Breast epithelium (tissue), 4 donors: ENCODE measurements around the gene ZNF215. TPM values are rescaled to one million over a fixed set of nuclear protein-coding genes. Genes with fewer than 3 reads are reported as not detected.

Experiments
- DNase-seq, 2 donors: peaks; one replicate each; pipeline ENCODE4 v3.0.0-alpha.2; 2019; ENCODE audit warnings: low spot score in 2 of 2
- H3K27ac ChIP-seq, 2 donors: fragments of 200-600 bp; sonication (generic) in 1 of 2; one replicate each; pipeline ENCODE4 v1.5.1; 2016 to 2019; ENCODE audit warnings: mild to moderate bottlenecking in 1 of 2
- H3K27me3 ChIP-seq, 2 donors: fragments of 200-600 bp; sonication (generic) in 1 of 2; one replicate each; pipeline versions ENCODE4 v1.5.1 to v1.6.0; 2017 to 2019; ENCODE audit warnings: control low read depth in 1 of 2, mild to moderate bottlenecking in 1 of 2
- H3K36me3 ChIP-seq: fragments of 200-600 bp; one replicate; pipeline ENCODE4 v1.5.1; 2019
- H3K4me1 ChIP-seq, 2 donors: fragments of 200-600 bp; sonication (generic); one replicate each; pipeline ENCODE4 v1.5.1; 2016 to 2019; ENCODE audit warnings: control low read depth in 1 of 2
- H3K4me3 ChIP-seq, 3 donors: fragments of 200-600 bp; sonication (generic); 1 replicate in 2 of 3; 2 replicates in 1 of 3; pipeline ENCODE4 v1.5.1; 2016 to 2019; ENCODE audit warnings: mild to moderate bottlenecking in 3 of 3, moderate library complexity in 2 of 3
- H3K9me3 ChIP-seq, 2 donors: fragments of 200-600 bp; sonication (generic) in 1 of 2; one replicate each; pipeline ENCODE4 v1.5.1; 2016 to 2019; ENCODE audit warnings: control low read depth in 1 of 2
- CTCF ChIP-seq, 3 donors: fragments of 450-650 bp; IDR thresholded peaks; one replicate each; pipeline ENCODE4 v1.5.1; 2016 to 2017; ENCODE audit warnings: antibody characterized with exemption in 3 of 3, mild to moderate bottlenecking in 3 of 3, moderate library complexity in 3 of 3
- POLR2A ChIP-seq: fragments of 450-650 bp; IDR thresholded peaks from one replicate; pipeline ENCODE4 v1.6.1; 2016; ENCODE audit warnings: antibody characterized with exemption, mild to moderate bottlenecking, moderate library complexity
- POLR2AphosphoS5 ChIP-seq, 3 donors: sonication (generic); formaldehyde crosslinking; IDR thresholded peaks; one replicate each; pipeline ENCODE4 v1.6.1; 2017; ENCODE audit warnings: antibody characterized with exemption in 3 of 3
- intact Hi-C: fragments of 100-400 bp; cut with DNase I; formaldehyde crosslinking; loops from one replicate; pipeline ENCODE4 v1.15.1; 2023; ENCODE audit warnings: low total_unique reads
- total RNA-seq, 3 donors: library from RNA; depleted of rRNA; stranded (reverse); fragments of >200 nt; gene quantifications; one replicate each; pipeline ENCODE4 v1.1.0, GENCODE V29; 2016

The ZNF215 gene
- total RNA-seq, 3 donors from 2014 or later: 0.80 to 3.6 (median 2.3) TPM

- H3K4me3 ChIP-seq: no peak overlapping the region
- no peaks in the 10 kb centered on the region for H3K36me3 ChIP-seq
- no peaks in the 10 kb centered on the region for H3K4me1 ChIP-seq
- no peak for TF ChIP-seq POLR2A
- TF ChIP-seq POLR2AphosphoS5 (IDR thresholded peaks at IDR 0.05): no peak
- TF ChIP-seq CTCF (IDR thresholded peaks at IDR 0.05): no peak
- no peaks in the 10 kb centered on the region for H3K9me3 ChIP-seq
- no peaks in the 10 kb centered on the region for H3K27me3 ChIP-seq
- DNase-seq: no peak
- intact Hi-C loops: loop anchor here (10.0 kb wide), 1 partner anchor 1005 kb away; no protein-coding TSS in a partner anchor
- H3K27ac ChIP-seq: no peak overlapping the region
Measured at GRCh38 chr11:6979365-6979764, 53.1 kb downstream of the ZNF215 start.

- Histone ChIP-seq H3K27ac (no peak overlapping the region), H3K9me3 (no peaks in the 10 kb centered on the region), H3K27me3 (no peaks in the 10 kb centered on the region), H3K36me3 (no peaks in the 10 kb centered on the region), H3K4me3 (no peak overlapping the region), H3K4me1 (no peaks in the 10 kb centered on the region)
- intact Hi-C loops: no loop called here
- no peak for TF ChIP-seq POLR2A
- no peak for DNase-seq
Measured at GRCh38 chr11:6986487-6986886, 60.3 kb downstream of the ZNF215 start.

GRCh38 chr11:6988506-6988905 is 62.3 kb downstream of the ZNF215 start:
- no peak for TF ChIP-seq POLR2AphosphoS5 (IDR thresholded peaks at IDR 0.05)
- no peak for TF ChIP-seq POLR2A
- TF ChIP-seq CTCF (IDR thresholded peaks at IDR 0.05): no peak
- Histone ChIP-seq H3K36me3 (no peaks in the 10 kb centered on the region), H3K9me3 (no peaks in the 10 kb centered on the region), H3K4me1 (no peaks in the 10 kb centered on the region), H3K27me3 (no peaks in the 10 kb centered on the region), H3K4me3 (no peak overlapping the region), H3K27ac (no peak overlapping the region)
- intact Hi-C loops: no loop called here
- no peak for DNase-seq

GRCh38 chr11:6991227-6991626 is 65.0 kb downstream of the ZNF215 start:
- Histone ChIP-seq H3K27ac (no peak overlapping the region), H3K27me3 (no peaks in the 10 kb centered on the region), H3K4me1 (no peaks in the 10 kb centered on the region), H3K9me3 (no peaks in the 10 kb centered on the region), H3K4me3 (no peak overlapping the region), H3K36me3 (no peaks in the 10 kb centered on the region)
- TF ChIP-seq POLR2AphosphoS5 (IDR thresholded peaks at IDR 0.05): no peak
- no peak for TF ChIP-seq CTCF (IDR thresholded peaks at IDR 0.05)
- no peak for TF ChIP-seq POLR2A
- DNase-seq: no peak
- intact Hi-C loops: no loop called here

GRCh38 chr11:6992026-6992425 is 65.8 kb downstream of the ZNF215 start:
- H3K4me1 ChIP-seq: no peaks in the 10 kb centered on the region
- no peaks in the 10 kb centered on the region for H3K27me3 ChIP-seq
- intact Hi-C loops: no loop called here
- H3K9me3 ChIP-seq: no peaks in the 10 kb centered on the region
- no peak for DNase-seq
- no peak overlapping the region for H3K27ac ChIP-seq
- no peaks in the 10 kb centered on the region for H3K36me3 ChIP-seq
- TF ChIP-seq CTCF (IDR thresholded peaks at IDR 0.05) (no peak), POLR2A (no peak), POLR2AphosphoS5 (IDR thresholded peaks at IDR 0.05) (no peak)
- no peak overlapping the region for H3K4me3 ChIP-seq
